Measurements from ENCODE around the gene NDNF.

The NDNF gene

DNA sequence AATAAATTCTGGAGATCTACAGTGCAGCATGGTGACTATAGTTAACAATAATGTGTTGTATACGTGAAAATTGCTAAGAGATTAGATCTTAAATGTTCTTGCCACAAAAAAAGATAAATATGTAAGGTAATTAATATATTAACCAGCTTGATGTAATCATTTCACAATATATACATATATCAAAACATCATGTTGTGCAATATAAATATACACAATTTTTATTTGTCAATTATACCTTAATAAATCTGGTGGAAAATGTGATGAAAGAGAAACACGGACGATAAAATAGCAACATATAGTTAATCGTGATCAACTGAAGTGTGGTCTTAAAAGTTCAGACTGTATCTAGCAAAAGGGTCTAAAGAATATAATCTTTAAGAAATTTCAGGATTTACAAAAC, 16.5 kb upstream of the NDNF start:
- TF ChIP-seq, protein P1, sequence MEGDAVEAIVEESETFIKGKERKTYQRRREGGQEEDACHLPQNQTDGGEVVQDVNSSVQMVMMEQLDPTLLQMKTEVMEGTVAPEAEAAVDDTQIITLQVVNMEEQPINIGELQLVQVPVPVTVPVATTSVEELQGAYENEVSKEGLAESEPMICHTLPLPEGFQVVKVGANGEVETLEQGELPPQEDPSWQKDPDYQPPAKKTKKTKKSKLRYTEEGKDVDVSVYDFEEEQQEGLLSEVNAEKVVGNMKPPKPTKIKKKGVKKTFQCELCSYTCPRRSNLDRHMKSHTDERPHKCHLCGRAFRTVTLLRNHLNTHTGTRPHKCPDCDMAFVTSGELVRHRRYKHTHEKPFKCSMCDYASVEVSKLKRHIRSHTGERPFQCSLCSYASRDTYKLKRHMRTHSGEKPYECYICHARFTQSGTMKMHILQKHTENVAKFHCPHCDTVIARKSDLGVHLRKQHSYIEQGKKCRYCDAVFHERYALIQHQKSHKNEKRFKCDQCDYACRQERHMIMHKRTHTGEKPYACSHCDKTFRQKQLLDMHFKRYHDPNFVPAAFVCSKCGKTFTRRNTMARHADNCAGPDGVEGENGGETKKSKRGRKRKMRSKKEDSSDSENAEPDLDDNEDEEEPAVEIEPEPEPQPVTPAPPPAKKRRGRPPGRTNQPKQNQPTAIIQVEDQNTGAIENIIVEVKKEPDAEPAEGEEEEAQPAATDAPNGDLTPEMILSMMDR (IDR thresholded peaks at IDR 0.05; ENCODE audit: low read depth, low read length) = no peak

DNA sequence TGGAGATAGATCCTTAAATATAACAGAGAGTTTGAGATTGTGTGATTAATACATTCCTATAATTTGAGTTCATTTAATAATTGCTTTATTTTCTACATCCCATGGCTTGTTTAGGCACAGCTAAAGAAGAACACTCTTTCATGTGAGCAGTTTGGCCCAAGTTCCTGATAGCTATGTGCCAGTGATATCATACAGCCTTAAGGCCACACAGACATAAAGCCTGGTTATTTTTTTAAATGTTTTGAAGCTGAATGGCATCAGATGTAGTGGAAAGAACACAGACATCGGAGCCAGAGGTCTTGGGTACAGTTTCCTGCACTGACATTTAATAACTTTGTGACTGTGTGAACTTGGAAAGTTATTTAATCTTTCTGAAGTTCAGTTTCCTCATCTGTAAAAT, 7.0 kb upstream of the NDNF start:
- TF ChIP-seq, protein P1 (IDR thresholded peaks at IDR 0.05; ENCODE audit: low read depth, low read length) = no peak
- DNase-seq (ENCODE audit: extremely low read depth, low read depth) = no peak

More for the DNA sequence above, 16.5 kb upstream of the NDNF start:
- no peak for DNase-seq (ENCODE audit: extremely low read depth, low read depth)

DNA sequence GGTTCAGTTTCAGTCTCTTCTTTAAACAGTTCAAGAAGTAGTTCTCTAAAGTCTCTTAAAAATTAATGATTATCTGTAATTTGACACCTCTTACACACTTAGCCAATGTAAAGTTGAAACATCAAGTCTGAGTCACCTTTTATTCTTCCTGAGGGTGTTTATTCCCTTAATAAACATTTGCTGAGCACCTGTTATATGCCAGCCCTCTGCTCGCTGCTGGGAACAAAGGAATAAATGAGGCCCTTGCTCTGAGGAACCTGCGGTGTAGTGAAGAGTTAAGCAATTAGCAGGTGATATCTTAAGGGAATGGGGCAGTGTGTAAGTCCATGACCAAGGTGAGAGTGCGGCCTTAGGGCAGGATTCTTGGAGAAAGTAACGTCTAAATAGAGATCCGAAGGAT, 5.2 kb upstream of the NDNF start:
- no peak for DNase-seq (ENCODE audit: extremely low read depth, low read depth)

DNA sequence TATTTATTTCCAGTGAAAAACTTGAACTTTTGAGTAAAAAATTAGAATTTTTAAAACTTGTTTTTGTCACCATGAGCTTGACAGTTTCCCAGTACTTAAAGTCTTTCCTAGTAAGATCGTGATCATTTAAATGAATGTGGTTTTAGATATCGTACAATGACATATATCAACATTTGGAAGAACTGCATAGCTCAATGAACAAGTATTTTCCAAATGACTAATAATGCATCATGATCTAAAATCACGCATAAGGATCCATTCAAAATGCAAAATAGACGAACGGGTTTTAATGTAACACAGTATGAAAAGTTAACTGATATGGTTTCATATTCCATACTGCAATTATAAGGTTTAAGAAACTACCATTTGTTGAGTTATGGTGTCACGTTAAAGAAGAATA, 4.1 kb upstream of the NDNF start:
- DNase-seq (ENCODE audit: extremely low read depth, low read depth) = no peak
- TF ChIP-seq, protein P1 (IDR thresholded peaks at IDR 0.05; ENCODE audit: low read depth, low read length) = no peak

More for the DNA sequence above, 5.2 kb upstream of the NDNF start:
- TF ChIP-seq, protein P1 (IDR thresholded peaks at IDR 0.05; ENCODE audit: low read depth, low read length) = no peak

DNA sequence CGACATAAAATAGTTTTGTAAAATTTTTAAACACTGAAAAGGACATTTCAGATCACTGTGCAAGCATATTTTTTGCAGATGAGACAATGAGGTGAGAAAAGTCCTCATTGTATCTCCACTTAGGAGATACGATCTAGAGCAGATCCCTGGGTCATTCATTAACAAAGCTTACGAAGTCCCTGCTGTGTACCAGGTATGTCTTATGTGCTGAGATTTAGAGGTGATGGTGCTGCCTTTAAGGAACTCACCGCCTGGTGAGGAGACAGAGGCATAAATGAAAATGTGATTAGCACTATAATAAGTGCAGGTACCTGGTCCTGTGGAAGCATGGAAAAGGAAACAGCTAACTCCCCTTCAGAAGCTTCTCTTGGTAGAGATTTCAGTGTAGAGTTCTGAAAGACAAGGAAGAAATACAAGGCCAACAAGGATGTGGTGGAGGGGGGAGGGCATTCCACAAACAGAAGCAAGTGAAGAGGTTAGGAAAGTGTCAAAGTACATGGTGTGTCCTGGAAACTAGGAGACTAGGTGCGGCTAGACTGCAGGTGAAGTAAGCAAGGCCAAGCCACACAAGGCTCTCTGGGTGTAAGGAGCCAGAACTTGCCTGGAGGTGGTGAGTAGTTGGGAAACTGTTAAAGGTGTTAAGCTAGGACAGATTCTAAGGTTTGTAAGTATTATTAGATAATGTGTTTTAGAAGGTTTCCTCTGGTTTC, 1.5 kb upstream of the NDNF start:
- TF ChIP-seq, protein P1 (IDR thresholded peaks at IDR 0.05; ENCODE audit: low read depth, low read length) = no peak
- no peak for DNase-seq (ENCODE audit: extremely low read depth, low read depth)

DNA sequence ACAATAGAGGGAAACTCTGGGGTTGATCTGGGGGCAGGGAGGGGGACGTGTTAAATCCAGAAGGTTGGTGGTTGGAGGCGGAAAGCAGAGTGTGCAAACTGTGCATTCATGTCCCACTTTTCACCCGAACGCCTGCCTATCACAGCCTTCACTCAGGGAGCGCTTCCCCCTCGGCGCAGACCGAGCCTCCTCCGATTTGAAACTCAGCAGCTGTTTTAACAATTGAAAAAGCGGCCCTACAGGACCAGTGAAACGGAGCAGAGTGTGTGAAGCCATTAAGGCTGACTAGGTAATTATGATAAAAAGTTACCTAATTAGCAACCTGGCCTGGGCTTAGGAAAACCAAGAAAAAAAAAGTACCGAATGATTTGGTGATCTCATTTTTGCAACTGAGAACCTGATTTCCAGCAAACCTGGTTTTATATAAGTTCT, 685 bp upstream of the NDNF start:
- no peak for DNase-seq (ENCODE audit: extremely low read depth, low read depth)
- TF ChIP-seq, protein P1 (IDR thresholded peaks at IDR 0.05; ENCODE audit: low read depth, low read length) = no peak

DNA sequence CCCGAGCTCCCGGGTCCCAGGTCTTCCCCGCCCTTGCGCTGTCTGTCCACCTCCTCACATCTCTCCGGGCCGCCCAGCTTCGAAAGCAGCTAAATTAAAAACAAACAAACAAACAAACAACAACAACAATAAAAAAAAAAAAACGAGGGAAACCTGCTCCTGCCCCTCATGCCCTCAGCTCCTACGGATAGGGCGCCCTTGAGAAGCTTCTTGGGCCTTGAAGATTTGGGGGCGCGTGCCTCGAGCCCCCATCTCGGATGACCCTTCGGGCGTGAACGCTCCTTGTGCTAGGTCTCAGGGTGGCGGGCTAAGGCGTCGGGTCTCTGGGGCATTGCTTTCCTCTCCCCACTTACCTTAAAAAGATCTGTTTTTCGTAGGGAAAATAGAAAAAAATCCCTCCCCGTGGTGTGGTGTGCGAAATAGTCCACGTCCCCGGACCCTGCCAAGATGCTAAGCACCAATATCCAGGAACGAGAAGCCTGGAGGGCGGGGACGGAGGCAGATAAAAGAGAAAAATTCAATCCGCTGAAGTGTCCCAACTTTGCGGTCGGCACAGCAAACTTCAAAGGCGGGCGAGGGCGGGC, 603 bp downstream of the NDNF start:
- DNase-seq (ENCODE audit: extremely low read depth, low read depth) = no peak
- TF ChIP-seq, protein P1 (IDR thresholded peaks at IDR 0.05; ENCODE audit: low read depth, low read length) = no peak

Measured in AG09319 (cell line).